Stimulated activated CD8-positive, alpha-beta memory T cell treated with anti-CD3 and anti-CD28 coated beads, Interleukin-7, amount 100 ng/mL, for 48 hours (primary cell): Measurements from ENCODE around the gene MGA.
"Not testable (repeated sequence)": the region's sequence is repeated elsewhere in the genome, so short reads cannot be mapped to it uniquely, and the experiment has no call there.

Experiments
- DNase-seq, 2 donors: peaks; one replicate each; pipeline ENCODE4 v3.0.0-alpha.2; 2020; ENCODE audit warnings: low read depth in 1 of 2; ENCODE audit errors: extremely low read depth in 1 of 2

MGA gene

DNA sequence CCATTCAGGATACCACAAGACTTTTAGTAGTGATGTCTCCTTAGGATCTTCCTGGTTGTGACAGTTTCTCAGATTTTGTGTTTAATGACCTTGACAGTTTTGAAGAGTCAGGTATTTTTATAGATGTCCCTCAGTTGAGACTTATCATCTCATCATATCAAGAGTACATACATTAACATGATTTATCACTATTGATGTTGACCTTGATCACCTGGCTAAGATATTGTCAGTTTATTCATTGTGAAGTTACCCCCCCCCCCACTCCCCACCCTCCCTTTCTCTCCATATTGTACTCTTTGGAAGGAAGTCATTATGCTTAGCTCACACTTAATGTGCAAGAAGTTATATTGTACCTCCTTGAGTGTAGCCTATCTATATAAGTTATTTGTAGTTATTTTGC lies 42.9 kb downstream of the MGA start:
- DNase-seq: no peak

- DNase-seq: no peak
Observed at GRCh38 chr15:41713047-41713446, 52.8 kb downstream of the MGA start.

GRCh38 chr15:41714291-41714690 lies 54.1 kb downstream of the MGA start:
- no peak for DNase-seq

GRCh38 chr15:41716864-41717263 lies 56.7 kb downstream of the MGA start:
- DNase-seq: no peak

DNA sequence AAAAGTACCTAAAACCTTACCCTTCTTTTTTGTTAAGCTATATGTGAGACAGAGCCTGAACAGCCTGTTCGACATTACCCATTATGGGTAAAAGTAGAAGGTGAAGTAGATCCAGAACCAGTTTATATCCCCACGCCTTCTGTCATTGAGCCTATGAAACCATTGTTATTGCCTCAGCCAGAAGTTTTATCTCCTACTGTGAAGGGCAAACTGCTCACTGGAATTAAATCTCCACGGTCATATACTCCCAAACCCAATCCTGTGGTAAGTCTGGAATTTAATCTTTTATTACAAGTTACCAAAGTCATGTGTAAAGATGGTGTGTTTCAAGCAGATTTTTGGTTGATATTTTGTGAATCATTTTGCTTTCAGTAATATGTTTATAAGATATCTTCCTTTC lies 66.9 kb downstream of the MGA start:
- DNase-seq: no peak

DNA sequence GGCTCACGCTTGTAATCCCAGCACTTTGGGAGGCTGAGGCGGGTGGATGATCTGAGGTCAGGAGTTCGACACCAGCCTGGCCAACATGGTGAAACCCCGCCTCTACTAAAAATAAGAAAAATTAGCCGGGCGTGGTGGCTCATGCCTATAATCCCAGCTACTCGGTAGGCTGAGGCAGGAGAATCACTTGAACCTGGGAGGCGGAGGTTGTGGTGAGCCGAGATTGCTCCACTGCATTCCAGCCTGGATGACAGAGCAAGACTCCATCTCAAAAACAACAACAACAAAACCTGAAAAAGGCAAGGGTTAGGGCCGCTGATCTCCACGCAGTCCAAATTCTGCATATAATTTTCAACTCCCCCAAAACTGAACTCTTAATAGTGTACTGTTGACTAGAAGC lies 67.9 kb downstream of the MGA start:
- DNase-seq: not testable (repeated sequence)

DNA sequence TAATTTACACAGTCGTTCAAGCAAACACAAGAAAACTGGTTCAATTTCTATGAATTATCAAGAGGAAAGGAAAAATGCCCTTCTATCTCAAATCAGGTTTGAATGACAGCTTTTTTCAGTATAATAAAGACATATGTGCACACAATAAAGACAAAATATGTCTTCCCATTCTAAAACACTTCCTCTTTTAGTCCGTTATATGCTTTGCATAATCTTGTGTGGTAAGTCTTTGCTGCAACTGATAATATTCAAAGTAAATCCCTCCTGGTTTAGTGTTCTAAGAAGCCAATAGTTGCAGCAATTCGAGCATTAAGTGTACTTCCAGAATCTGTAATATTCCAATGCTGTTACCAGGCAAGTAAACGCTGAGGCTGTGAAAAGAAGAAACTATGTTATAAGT lies 70.3 kb downstream of the MGA start:
- no peak for DNase-seq

GRCh38 chr15:41732483-41732882 lies 72.3 kb downstream of the MGA start:
- no peak for DNase-seq

- no peak for DNase-seq
Observed at GRCh38 chr15:41734079-41734478, 73.9 kb downstream of the MGA start.

GRCh38 chr15:41735046-41735445 lies 74.8 kb downstream of the MGA start:
- no peak for DNase-seq

GRCh38 chr15:41735492-41735891 lies 75.3 kb downstream of the MGA start:
- not testable (repeated sequence) for DNase-seq

DNA sequence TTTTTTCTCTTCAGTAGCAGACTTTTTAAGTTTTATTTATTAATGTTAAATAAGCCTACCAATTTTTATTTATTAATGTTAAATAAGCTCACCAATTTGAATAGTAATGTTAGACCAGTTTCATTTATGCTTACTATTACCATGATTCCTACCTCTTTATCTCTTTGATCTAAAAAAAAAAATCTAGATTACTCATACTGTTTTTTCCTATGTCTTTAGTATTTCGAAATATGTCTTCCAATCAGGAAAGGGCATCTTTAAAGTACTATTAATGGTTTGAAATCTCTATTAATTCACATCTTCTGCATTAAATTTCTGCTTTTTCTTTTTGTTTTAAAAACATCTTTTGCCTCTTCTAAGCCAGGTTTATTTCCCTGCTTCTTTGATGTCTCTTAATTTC lies 86.6 kb downstream of the MGA start:
- DNase-seq: no peak

DNA sequence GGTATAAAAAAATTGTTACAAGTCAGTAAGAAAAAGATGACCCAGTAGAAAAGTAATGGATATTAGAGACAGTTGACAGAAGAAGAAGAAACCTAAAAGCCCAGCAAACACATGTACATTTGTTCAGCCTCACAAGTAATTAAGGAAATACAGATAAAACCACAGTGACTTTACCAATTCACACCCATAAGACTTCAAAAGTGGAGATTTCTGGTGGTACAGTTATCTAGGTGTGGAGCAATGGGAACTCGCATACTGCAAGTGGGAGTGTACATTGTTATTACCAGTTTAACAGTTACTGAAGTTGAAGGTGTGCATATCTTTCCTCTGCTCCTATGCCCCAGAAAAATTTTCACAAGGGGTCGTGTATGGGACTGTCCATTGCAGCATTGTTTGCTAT lies 96.0 kb downstream of the MGA start:
- DNase-seq: no peak

DNA sequence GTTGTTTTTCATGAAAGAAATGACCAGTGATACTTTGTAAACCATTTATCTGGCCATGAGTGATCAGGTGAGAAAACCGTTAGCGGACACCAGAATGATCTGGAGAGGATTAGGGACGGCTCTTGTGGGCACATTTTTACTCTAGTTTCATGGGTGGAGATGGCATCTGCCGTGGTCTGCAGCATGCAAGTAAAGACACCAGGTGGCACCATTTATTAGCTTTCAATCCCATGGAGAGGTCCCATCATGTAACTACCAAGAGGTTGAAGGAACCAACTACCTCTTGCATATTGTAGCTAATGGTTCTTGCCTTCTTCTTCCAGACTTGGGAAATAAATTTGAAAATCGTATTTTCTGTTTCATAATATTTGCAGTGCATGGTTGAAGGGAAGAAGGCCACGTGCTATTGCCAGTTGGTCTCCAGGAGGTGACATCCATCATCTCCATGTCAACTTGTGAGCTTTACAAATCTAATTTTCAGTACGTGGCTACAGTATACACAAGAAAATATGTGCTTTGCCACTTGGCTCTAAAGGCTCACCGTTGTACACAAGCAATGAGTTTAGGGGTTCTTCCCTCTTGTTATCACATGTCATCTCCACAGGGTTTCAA lies 112.6 kb downstream of the MGA start:
- peak in 1 of 2 donors; percentile 28 for DNase-seq

GRCh38 chr15:41773332-41773728 lies 113.1 kb downstream of the MGA start:
- DNase-seq: no peak

- DNase-seq: no peak
Observed at GRCh38 chr15:41773729-41774061, 113.5 kb downstream of the MGA start.

- DNase-seq: peak; percentile 95 to 96
Observed at GRCh38 chr15:41774062-41774881, 114.1 kb downstream of the MGA start, which contains the start of gene MAPKBP1. Gene MAPKBP1, plus strand, starts transcription at chr15:41774484. Its CDS starts 792 bp downstream, at chr15:41775276.

- no peak for DNase-seq
Observed at GRCh38 chr15:41774882-41775417, 114.7 kb downstream of the MGA start.

- DNase-seq: no peak
Observed at GRCh38 chr15:41775651-41776050, 115.4 kb downstream of the MGA start.

- no peak for DNase-seq
Observed at GRCh38 chr15:41777421-41777973, 117.3 kb downstream of the MGA start.

DNA sequence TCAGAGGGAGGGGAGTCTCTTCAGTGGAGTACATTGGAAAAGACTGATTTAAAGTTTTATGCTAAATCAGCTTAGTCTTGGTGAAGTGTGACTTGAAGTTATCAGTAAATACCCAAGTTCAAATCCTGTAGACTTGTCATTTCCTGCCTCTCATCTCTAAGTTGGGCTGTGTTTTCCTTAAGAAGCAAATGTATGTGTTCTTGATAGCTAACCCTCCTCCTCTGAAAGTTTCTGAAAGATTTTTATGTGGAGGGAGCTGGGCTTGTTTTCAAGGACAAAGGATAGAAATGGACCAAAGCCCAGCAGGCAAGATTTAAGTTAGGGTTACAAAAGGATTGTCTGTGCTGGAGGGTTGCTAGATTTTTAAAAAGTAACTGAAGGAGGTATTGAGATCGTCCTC lies 118.3 kb downstream of the MGA start:
- DNase-seq: no peak

- no peak for DNase-seq
Observed at GRCh38 chr15:41779662-41780157, 119.5 kb downstream of the MGA start.
